ENCODE data around the gene TRPM5.
"Not testable (repeated sequence)": the region's sequence is repeated elsewhere in the genome, so short reads cannot be mapped to it uniquely, and the experiment has no call there.

The TRPM5 gene

GRCh38 chr11:2443881-2444820 is at the start of gene TRPM5:
Gene TRPM5, minus strand, starts transcription at chr11:2444514. Its CDS starts 21,478 bp downstream, at chr11:2423036.
- peak; percentile 82 to 83 for DNase-seq

- DNase-seq, result no peak
These were observed 44.8 kb upstream of the TRPM5 start for GRCh38 chr11:2489083-2489482.

GRCh38 chr11:2488004-2488403 is 43.7 kb upstream of the TRPM5 start:
- DNase-seq, result no peak

- DNase-seq, result no peak
These were observed 40.3 kb upstream of the TRPM5 start for GRCh38 chr11:2484576-2485125.

GRCh38 chr11:2483426-2483825 is 39.1 kb upstream of the TRPM5 start:
- no peak for DNase-seq

- DNase-seq, result no peak
These were observed 38.4 kb upstream of the TRPM5 start for GRCh38 chr11:2482745-2483144.

- no peak for DNase-seq
These were observed 37.9 kb upstream of the TRPM5 start for GRCh38 chr11:2482204-2482603.

GRCh38 chr11:2481253-2481652 is 36.9 kb upstream of the TRPM5 start:
- no peak for DNase-seq

- no peak for DNase-seq
These were observed 36.5 kb upstream of the TRPM5 start for GRCh38 chr11:2480874-2481220.

GRCh38 chr11:2480067-2480873 is 36.0 kb upstream of the TRPM5 start:
- DNase-seq, result not testable (repeated sequence)

- no peak for DNase-seq
These were observed 33.6 kb upstream of the TRPM5 start for GRCh38 chr11:2477936-2478335.

- no peak for DNase-seq
These were observed 32.9 kb upstream of the TRPM5 start for GRCh38 chr11:2477254-2477653.

- no peak for DNase-seq
These were observed 31.0 kb upstream of the TRPM5 start for GRCh38 chr11:2475136-2475918.

- no peak for DNase-seq
These were observed 30.0 kb upstream of the TRPM5 start for GRCh38 chr11:2474059-2474901.

GRCh38 chr11:2473361-2474058 is 29.2 kb upstream of the TRPM5 start:
- DNase-seq, result no peak

GRCh38 chr11:2472428-2473186 is 28.3 kb upstream of the TRPM5 start:
- DNase-seq, result no peak

- no peak for DNase-seq
These were observed 27.4 kb upstream of the TRPM5 start for GRCh38 chr11:2471804-2472096.

GRCh38 chr11:2471048-2471803 is 26.9 kb upstream of the TRPM5 start:
- DNase-seq, result no peak

- DNase-seq, result no peak
These were observed 26.2 kb upstream of the TRPM5 start for GRCh38 chr11:2470495-2470894.
